ENCODE results near the gene TMEM131.

DNA sequence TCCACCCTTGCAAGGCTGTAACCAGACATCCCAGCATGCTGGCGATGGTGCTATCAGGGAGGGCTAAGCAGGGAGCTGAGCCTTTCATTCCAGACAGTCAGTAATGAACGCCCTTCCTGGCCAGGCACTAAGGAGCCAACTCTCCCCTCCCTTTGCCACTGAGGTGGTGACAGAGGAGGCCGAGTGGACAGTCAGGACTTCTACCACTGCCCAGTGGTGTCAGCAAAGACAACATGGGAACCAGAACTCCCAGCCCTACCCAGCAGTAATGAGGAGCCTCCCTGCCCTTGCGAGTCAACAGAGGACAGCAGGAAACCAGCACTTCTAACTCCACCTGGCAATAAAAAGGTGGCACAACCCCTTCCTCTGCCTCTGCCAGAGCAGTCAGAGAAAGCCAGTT, 213.8 kb downstream of the TMEM131 start:
- TF ChIP-seq, protein P1, sequence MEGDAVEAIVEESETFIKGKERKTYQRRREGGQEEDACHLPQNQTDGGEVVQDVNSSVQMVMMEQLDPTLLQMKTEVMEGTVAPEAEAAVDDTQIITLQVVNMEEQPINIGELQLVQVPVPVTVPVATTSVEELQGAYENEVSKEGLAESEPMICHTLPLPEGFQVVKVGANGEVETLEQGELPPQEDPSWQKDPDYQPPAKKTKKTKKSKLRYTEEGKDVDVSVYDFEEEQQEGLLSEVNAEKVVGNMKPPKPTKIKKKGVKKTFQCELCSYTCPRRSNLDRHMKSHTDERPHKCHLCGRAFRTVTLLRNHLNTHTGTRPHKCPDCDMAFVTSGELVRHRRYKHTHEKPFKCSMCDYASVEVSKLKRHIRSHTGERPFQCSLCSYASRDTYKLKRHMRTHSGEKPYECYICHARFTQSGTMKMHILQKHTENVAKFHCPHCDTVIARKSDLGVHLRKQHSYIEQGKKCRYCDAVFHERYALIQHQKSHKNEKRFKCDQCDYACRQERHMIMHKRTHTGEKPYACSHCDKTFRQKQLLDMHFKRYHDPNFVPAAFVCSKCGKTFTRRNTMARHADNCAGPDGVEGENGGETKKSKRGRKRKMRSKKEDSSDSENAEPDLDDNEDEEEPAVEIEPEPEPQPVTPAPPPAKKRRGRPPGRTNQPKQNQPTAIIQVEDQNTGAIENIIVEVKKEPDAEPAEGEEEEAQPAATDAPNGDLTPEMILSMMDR (conservative IDR thresholded peaks at IDR 0.05; ENCODE audit: low read depth, low read length) = no peak
- no peak for TF ChIP-seq EZH2 (IDR thresholded peaks at IDR 0.05; ENCODE audit: borderline replicate concordance, low read depth, low read length, poor library complexity, severe bottlenecking)
